Measurements from ENCODE around the gene SLC39A5. TPM values are rescaled to one million over a fixed set of nuclear protein-coding genes. Genes with fewer than 3 reads are reported as not detected.

The SLC39A5 gene
- total and polyA plus RNA-seq, 2 of the 8 experiments (the other 6 are each of a cell fraction or from before 2014, with no cell fraction given) = 0.27 TPM; not detected in 1

DNA sequence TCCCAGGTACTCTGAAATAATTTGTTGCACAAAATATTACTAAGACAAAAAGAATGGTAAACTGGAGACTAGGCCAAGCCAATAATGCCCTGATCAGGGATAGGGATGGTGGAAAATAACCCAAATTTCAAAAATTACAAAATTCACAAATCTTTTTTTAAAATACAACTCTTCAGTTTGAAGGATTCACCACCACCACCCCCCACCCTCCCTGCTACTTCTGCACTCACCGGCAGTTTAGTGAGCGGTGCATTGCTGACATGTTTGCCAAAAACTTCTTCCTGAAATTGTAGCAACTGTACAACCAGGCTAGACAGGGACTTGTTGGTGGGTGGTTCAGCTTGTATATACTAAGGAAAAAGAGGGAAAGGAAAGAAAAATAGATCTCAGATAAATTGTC lies 42.9 kb upstream of the SLC39A5 start:
- Histone ChIP-seq H3K4ac (replicated peaks; ENCODE audit: insufficient read length, low read depth, low read length) (no peak overlapping the region), H4K20me1 (replicated peaks in 1 of 2; ENCODE audit: control insufficient read depth in 1 of 2, insufficient read depth in 2 of 2, low read length in 2 of 2) (peaks cover 0 to 4% of the 10 kb centered on the region in 2 experiments), H2BK20ac (ENCODE audit: low read length) (no peak overlapping the region), H2BK15ac (ENCODE audit: low read length) (no peak overlapping the region), H4K8ac (ENCODE audit: extremely low read depth, insufficient read depth, low read length) (no peak overlapping the region), H2BK120ac (replicated peaks; ENCODE audit: low read depth, low read length) (no peak overlapping the region), H3K18ac (ENCODE audit: extremely low read depth, low read length) (no peak overlapping the region), H3K27ac (ENCODE audit: low read depth, low read length) (no peak overlapping the region), H3K9me3 (ENCODE audit: insufficient read depth in 2 of 2, low read depth in 1 of 2, low read length in 1 of 2) (no peaks in the 10 kb centered on the region), H4K5ac (ENCODE audit: insufficient read length, low read depth, low read length) (no peak overlapping the region), H2BK12ac (ENCODE audit: low read depth, low read length) (no peak overlapping the region), H3K23ac (ENCODE audit: insufficient read length) (no peak overlapping the region), H3K36me3 (ENCODE audit: control insufficient read depth in 2 of 4, insufficient read depth in 4 of 4, low read length in 3 of 4) (peaks cover 21 to 44% (median 36%) of the 10 kb centered on the region in 4 experiments), H4K91ac (replicated peaks; ENCODE audit: insufficient read length, low read length) (no peak overlapping the region), H2BK5ac (ENCODE audit: low read depth, low read length) (no peak overlapping the region), H3K4me1 (replicated peaks in 1 of 4; ENCODE audit: control insufficient read depth in 3 of 4, insufficient read depth in 4 of 4, low read length in 3 of 4) (peaks cover 2 to 8% (median 4%) of the 10 kb centered on the region in 4 experiments; a peak in 3 of 7 replicates), H2AFZ (ENCODE audit: low read length) (no peak overlapping the region), H3K56ac (replicated peaks; ENCODE audit: insufficient read length, low read depth, low read length) (no peak overlapping the region), H3K14ac (ENCODE audit: insufficient read length) (no peak overlapping the region), H2AK5ac (ENCODE audit: low read depth, low read length) (no peak overlapping the region), H3K79me2 (ENCODE audit: control insufficient read depth in 1 of 2, insufficient read depth in 2 of 2, low read length in 2 of 2) (peaks cover 14 to 31% of the 10 kb centered on the region in 2 experiments), H3K4me2 (ENCODE audit: insufficient read depth in 1 of 2, low read depth in 2 of 2, low read length in 2 of 2) (no peak overlapping the region; a peak in 1 of 4 replicates), H3K23me2 (ENCODE audit: low read depth, low read length) (peaks cover 11% of the 10 kb centered on the region), H3K79me1 (ENCODE audit: low read depth, low read length) (peaks cover 3% of the 10 kb centered on the region; the same call in 1 of the 2 replicates), H3K27me3 (replicated peaks in 1 of 4; ENCODE audit: control insufficient read depth in 3 of 4, extremely low read depth in 1 of 4, insufficient read depth in 3 of 4, low read length in 3 of 4) (no peaks in the 10 kb centered on the region), H3K4me3 (ENCODE audit: extremely low read depth in 1 of 4, insufficient read depth in 2 of 4, low read depth in 3 of 4, low read length in 4 of 4) (no peak overlapping the region), H3K9ac (replicated peaks in 1 of 4; ENCODE audit: extremely low read depth in 1 of 4, low read depth in 3 of 4, low read length in 3 of 4) (no peak overlapping the region)
- DNase-seq (ENCODE audit: low read depth in 1 of 2, low spot score in 2 of 2) = no peak
- POLR2A ChIA-PET (ENCODE audit: partially characterized antibody) = interaction anchor here (1.1 to 26.3 kb wide), 8 partner anchors 12 to 1334 kb away, joined by 3 to 656 read pairs (median 56); partner anchors contain the start of genes DDIT3, MYL6, PA2G4 and RNF41
- CTCF ChIA-PET (ENCODE audit: partially characterized antibody) = interaction anchor here (1.3 to 6.2 kb wide), 7 partner anchors 12 to 76 kb away, joined by 3 to 111 read pairs (median 11); partner anchors contain the start of genes ESYT1 and RNF41
- FAIRE-seq = no peak
- 83% methylated on average over 2 of the region's 2 CpGs; no CpG with 5 or more reads in 1 of the 2 experiments for WGBS, 2 experiments (ENCODE audit: extremely low coverage in 1 of 2, insufficient coverage in 1 of 2, insufficient read length in 1 of 2, insufficient replicate concordance in 2 of 2, low coverage in 1 of 2, low lambda C conversion rate in 2 of 2, missing lambda C conversion rate in 1 of 2)
- TF ChIP-seq SUZ12 (IDR thresholded peaks at IDR 0.05; ENCODE audit: low read length) (no peak), POLR2A (IDR thresholded peaks at IDR 0.05; ENCODE audit: control extremely low read depth in 1 of 2, low read depth in 2 of 2, low read length in 2 of 2) (no peak), RAD21 (IDR thresholded peaks at IDR 0.05 in 1 of 2, conservative IDR thresholded peaks at IDR 0.05 in 1 of 2; ENCODE audit: low read depth in 2 of 2, low read length in 2 of 2) (no peak), SIX5 (IDR thresholded peaks at IDR 0.05; ENCODE audit: low read depth, low read length) (no peak), GABPA (IDR thresholded peaks at IDR 0.05; ENCODE audit: borderline replicate concordance, insufficient read depth, low read length) (no peak), RBBP5 (IDR thresholded peaks at IDR 0.05; ENCODE audit: borderline replicate concordance, low read depth, low read length) (no peak), CBX5 (IDR thresholded peaks at IDR 0.05; ENCODE audit: low read depth, low read length) (no peak), ATF3 (IDR thresholded peaks at IDR 0.05; ENCODE audit: insufficient read depth, low read depth, low read length) (no peak), RFX5 (IDR thresholded peaks at IDR 0.05; ENCODE audit: borderline replicate concordance, low read depth, low read length) (no peak), EGR1 (IDR thresholded peaks at IDR 0.05; ENCODE audit: borderline replicate concordance, low read depth, low read length) (no peak), SP1 (IDR thresholded peaks at IDR 0.05; ENCODE audit: low read depth, low read length) (no peak), CREB1 (IDR thresholded peaks at IDR 0.05) (no peak), TEAD4 (IDR thresholded peaks at IDR 0.05; ENCODE audit: low read depth, low read length) (no peak)
